ENCODE results near the gene ECD.
A peak's percentile ranks its signal among the peaks of the same experiment; 100 is the strongest.
"Not testable (repeated sequence)": the region's sequence is repeated elsewhere in the genome, so short reads cannot be mapped to it uniquely, and the experiment has no call there.

Gene ECD

GRCh38 chr10:73159038-73159648 lies 8.7 kb downstream of the ECD start:
- no peak for DNase-seq (ENCODE audit: low read depth, low spot score)

DNA sequence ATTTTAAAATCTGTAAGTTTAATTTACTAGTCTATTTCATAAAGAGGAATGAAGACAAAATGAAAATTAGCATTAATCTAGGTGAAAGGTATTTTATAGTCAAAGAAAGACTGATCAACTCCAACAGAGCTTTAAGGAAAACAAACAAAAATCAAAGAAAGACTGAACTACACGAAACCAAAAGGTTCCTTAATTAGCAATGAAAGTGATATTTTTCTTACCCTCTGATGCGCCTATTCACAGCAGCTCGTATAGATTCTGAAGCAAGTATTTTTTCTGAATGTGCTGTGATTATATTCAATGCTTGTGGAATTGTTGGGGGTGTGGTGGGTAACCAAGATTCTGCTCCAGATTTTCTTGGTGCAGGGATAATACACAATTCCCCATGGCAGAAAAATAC lies 11.8 kb downstream of the ECD start:
- DNase-seq (ENCODE audit: low read depth, low spot score), result no peak

DNA sequence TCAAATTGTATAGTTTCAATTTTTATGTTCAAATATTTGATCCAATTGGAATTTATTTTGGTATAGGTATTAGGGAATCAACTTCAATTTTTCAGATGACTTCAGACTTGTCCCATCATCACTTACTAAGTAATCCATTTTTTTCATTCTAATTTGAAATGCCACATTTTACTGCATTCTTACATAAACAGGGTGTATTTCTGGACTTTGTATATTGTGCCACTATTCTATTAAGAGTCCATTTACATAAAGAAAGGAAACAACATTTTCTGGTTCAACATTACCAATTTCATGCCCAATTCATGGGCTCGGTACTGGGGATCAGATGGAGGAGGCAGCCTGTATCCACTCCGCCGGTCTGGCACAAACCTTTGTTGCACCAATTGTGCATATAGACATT lies 15.8 kb downstream of the ECD start:
- DNase-seq (ENCODE audit: low read depth, low spot score), result no peak

DNA sequence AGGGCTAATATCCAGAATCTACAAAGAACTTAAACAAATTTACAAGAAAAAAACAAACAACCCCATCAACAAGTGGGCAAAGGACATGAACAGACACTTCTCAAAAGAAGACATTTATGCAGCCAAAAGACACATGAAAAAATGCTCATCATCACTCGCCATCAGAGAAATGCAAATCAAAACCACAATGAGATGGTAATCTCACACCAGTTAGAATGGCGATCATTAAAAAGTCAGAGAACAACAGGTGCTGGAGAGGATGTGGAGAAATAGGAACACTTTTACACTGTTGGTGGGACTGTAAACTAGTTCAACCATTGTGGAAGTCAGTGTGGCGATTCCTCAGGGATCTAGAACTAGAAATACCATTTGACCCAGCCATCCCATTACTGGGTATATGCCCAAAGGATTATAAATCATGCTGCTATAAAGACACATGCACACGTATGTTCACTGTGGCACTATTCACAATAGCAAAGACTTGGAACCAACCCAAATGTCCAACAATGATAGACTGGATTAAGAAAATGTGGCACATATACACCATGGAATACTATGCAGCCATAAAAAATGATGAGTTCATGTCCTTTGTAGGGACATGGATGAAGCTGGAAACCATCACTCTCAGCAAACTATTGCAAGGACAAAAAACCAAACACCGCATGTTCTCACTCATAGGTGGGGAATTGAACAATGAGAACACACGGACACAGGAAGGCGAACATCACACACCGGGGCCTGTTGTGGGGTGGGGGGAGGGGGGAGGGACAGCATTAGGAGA lies 17.0 kb downstream of the ECD start:
- not testable (repeated sequence) for DNase-seq (ENCODE audit: low read depth, low spot score)

- DNase-seq (ENCODE audit: low read depth, low spot score), result no peak
Measured at GRCh38 chr10:73141603-73142002, 26.2 kb downstream of the ECD start.

DNA sequence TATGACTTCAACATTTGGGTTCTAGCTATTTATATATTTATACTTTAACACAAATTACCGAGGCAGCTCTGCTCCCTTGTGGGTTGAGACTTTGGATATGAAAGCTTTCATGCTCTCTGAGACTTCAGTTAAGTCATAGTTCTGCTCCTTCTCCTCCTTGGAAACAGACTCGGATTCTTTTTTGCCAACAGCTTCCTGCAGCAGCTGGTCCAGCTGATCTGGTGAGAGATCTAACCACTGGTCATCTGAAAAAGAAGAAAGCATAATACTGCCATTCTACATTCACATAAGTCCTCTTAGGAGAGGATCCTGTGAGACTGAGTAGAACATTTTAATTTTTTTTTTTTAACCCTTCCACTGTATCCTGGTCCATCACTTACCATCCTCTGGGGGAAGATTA lies 28.6 kb downstream of the ECD start:
- no peak for DNase-seq (ENCODE audit: low read depth, low spot score)

- DNase-seq (ENCODE audit: low read depth, low spot score), result no peak
Measured at GRCh38 chr10:73136627-73137026, 31.2 kb downstream of the ECD start.

DNA sequence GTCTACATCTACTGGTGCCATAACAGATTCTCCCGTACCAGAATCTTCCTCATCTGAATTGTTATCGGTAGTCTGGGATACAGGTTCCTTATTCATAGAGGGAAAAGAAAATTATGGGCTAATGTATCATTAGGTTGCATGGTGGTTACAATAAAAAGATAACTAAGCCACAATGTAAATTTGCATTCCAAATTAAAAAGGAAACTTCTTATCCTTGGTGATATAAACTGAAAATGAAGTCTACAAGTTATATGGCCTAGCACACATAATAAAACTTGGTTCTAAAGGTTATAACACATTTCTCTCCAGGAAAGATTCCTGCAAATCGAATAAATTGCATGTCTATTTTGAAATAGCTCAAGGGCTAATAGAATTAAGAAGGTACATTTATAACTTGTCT lies 33.1 kb downstream of the ECD start:
- no peak for DNase-seq (ENCODE audit: low read depth, low spot score)

DNA sequence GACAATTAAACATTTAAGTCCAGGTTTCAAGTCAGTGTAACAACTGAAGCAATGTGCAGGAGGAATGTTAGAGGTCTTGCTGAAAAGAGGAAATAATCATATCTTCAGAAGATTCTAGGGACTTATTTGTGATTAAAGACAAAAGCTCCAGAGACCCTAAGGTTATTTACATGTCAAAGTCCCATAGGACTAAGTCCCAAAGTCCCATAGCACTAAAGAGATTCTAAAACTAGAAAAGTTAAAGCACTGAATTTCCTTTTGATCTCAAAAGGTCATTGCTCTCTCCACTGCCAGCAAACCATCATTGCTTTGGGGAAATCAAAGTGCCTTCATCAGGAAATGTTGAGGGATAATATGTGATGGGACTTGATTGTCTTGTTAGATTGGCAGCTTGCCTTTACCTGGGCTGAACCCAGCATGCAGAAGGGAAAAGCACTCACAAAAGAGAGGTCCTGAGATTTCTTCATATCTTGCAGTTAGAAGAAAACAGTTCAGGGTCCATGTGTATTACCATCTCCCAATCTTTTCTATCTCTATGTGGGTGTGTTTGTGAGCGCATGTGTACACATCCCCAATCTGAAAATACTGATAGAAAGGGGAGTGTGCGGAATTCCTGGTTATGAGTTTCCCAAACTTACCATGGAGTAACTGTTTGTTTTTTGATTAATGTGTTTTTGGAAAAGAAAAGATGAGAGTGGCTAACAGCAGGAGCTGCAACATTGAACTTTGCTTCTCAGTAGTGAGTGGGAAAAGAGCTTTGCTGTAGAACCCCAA lies 35.7 kb downstream of the ECD start:
- no peak for DNase-seq (ENCODE audit: low read depth, low spot score)

DNA sequence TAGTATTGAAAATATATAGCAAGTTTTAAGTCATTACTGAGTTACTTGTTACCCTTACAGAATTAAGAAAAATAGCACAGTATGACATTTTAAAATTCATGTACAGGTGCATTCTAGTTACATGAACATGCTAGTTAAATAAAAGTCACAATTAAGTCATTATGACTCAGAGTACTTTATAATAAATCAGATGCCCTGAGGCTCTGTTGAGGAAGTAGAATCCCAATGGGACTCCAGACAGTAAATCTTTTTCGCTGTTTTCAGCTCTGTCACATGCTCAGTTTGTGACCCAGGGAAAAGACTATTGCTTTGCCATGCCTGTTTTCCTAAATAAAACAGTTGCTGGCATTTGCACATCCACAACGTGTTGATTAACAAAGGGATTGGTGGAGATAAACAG lies 36.5 kb downstream of the ECD start:
- no peak for DNase-seq (ENCODE audit: low read depth, low spot score)

- no peak for DNase-seq (ENCODE audit: low read depth, low spot score)
Measured at GRCh38 chr10:73126343-73126742, 41.5 kb downstream of the ECD start.

- DNase-seq (ENCODE audit: low read depth, low spot score), result no peak
Measured at GRCh38 chr10:73119952-73120351, 47.9 kb downstream of the ECD start.

GRCh38 chr10:73119457-73119856 lies 48.4 kb downstream of the ECD start:
- DNase-seq (ENCODE audit: low read depth, low spot score), result no peak

GRCh38 chr10:73117976-73118743 lies 49.6 kb downstream of the ECD start:
- no peak for DNase-seq (ENCODE audit: low read depth, low spot score)

GRCh38 chr10:73116017-73116416 lies 51.8 kb downstream of the ECD start:
- DNase-seq (ENCODE audit: low read depth, low spot score), result no peak

- no peak for DNase-seq (ENCODE audit: low read depth, low spot score)
Measured at GRCh38 chr10:73113551-73113950, 54.3 kb downstream of the ECD start.

DNA sequence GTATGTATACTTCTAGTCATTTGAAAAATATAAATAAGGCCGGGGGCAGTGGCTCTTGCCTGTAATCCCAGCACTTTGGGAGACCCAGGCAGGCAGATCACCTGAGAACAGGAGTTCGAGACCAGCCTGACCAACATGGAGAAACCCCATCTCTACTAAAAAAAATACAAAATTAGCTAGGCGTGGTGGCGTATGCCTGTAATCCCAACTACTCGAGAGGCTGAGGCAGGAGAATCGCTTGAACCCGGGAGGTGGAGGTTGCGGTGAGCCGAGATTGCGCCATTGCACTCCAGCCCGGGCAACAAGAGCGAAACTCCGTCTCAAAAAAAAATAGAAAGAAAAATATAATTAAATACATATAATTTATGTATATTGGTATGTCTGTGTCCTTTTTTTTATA lies 55.8 kb downstream of the ECD start:
- DNase-seq (ENCODE audit: low read depth, low spot score), result not testable (repeated sequence)

DNA sequence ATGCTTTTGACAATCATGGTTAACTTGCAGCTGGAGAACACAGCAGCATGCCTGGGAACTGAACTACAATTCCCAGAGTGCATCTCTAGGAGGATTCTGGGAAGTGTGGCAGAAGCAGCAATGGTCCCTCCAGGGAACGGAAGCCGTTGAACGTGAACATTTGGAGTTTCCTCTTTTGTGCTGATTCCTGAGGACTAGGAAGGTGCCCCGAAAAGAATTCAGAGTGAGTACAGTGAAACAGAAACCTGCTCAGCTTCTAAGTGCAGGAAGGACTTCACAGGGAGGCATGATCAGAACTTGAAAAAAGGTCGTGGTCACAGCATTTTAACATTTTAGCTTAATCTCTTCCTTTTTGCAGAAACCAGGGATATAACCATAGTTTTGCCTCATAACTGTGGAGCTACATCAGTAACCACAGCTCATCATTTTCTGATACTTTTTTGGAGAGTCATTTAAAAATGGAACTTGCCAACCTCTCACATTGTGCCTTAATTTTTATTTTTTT lies 57.4 kb downstream of the ECD start, which contains the start of gene NUDT13:
Gene NUDT13 (plus strand): TSS at position 111 of the 505 bp plus-strand sequence. CDS start 3,911 bp downstream, outside the sequence.
- DNase-seq (ENCODE audit: low read depth, low spot score), result peak; percentile 77

GRCh38 chr10:73109248-73109652 lies 58.6 kb downstream of the ECD start:
- not testable (repeated sequence) for DNase-seq (ENCODE audit: low read depth, low spot score)

DNA sequence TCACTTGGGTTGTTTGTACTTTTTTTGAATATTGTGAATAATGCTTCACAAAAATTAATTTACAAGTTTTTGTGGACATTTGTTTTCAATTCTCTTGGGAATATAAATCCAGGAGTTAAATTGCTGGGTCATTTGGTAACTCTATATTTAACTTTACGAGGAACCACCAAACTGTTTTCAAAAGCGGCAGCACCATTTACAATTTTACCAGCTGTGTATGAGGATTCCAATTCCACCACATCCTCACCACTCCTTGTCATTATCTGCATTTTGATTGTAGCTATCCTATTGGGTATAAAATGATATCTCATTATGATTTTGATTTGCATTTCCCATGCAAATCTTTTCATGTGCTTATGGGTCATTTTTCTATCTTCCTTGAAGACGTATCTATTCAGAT lies 61.5 kb downstream of the ECD start:
- DNase-seq (ENCODE audit: low read depth, low spot score), result no peak

GRCh38 chr10:73099141-73099540 lies 68.7 kb downstream of the ECD start:
- DNase-seq (ENCODE audit: low read depth, low spot score), result no peak

DNA sequence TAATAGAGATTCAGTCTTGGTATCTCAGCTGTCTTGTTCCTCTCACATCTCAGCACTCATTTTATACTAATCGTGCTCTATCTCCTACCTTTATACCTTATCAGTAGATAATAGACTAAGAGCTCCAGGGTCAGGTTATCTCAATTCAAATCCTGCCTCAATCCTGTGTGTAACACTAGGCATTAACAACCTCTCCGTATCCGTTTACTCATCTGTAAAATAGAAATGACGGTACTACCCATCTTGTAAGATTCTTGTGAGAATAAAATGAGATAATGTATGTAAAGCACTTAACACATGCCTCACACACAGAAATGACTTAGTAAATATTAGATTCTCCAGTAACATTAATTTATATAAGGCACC lies 70.5 kb downstream of the ECD start:
- no peak for DNase-seq (ENCODE audit: low read depth, low spot score)
